ENCODE data around the gene MGLL. TPM values are rescaled to one million over a fixed set of nuclear protein-coding genes. Genes with fewer than 3 reads are reported as not detected.

MGLL gene
- total and polyA plus RNA-seq, 2 experiments from 2014 or later: 58.7 to 184 TPM

GRCh38 chr3:127759826-127760225 is 62.5 kb downstream of the MGLL start:
- in situ Hi-C loops (cut with MboI): no loop called here
- Histone ChIP-seq H3K27ac (no peak overlapping the region), H3K4me1 (ENCODE audit: insufficient read depth) (peaks cover 8% of the 10 kb centered on the region; the same call in 1 of the 2 replicates), H3K4me3 (no peak overlapping the region), H3K27me3 (replicated peaks; ENCODE audit: insufficient read depth) (no peaks in the 10 kb centered on the region), H3K9me2 (ENCODE audit: insufficient read depth) (no peaks in the 10 kb centered on the region), H3F3A (ENCODE audit: insufficient read depth) (peaks cover 7% of the 10 kb centered on the region), H3K79me2 (ENCODE audit: insufficient read depth) (peaks cover 53% of the 10 kb centered on the region), H3K9ac (no peak overlapping the region), H3K36me3 (ENCODE audit: low read depth) (no peaks in the 10 kb centered on the region), H4K20me1 (ENCODE audit: insufficient read depth) (no peaks in the 10 kb centered on the region), H2AFZ (no peak overlapping the region), H3K9me3 (ENCODE audit: low read depth) (no peaks in the 10 kb centered on the region), H3K4me2 (ENCODE audit: unreplicated experiment) (no peak overlapping the region)
- no peak for DNase-seq
- TF ChIP-seq EZH2phosphoT487 (IDR thresholded peaks at IDR 0.05; ENCODE audit: insufficient read depth, low read depth) (no peak), EZH2 (IDR thresholded peaks at IDR 0.05; ENCODE audit: insufficient read depth, poor library complexity, severe bottlenecking) (no peak)
- 96 to 98% methylated on average over 8 of the region's 8 CpGs for WGBS, 2 experiments (ENCODE audit: low coverage in 1 of 2, low lambda C conversion rate in 2 of 2, missing lambda C conversion rate in 2 of 2)

DNA sequence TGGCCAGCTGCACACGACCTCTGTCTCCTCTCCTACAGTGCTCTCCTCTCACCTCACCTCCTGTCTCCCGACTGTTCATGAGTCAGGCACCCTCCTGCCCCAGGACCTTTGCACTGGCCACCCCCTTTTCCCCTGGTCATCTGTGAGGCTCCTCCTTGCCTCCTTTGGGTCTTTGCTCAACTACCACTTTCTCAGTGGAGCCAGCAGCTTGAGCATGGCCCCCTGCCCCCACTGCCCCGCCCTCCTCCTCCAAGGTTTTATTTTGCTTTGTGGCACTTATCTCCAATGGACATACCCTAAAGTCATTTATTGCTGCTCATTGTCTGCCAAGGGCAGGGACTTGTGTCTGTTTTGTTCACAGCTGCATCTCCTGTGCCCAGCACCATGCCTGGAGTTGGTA is 64.3 kb downstream of the MGLL start:
- TF ChIP-seq EZH2phosphoT487 (IDR thresholded peaks at IDR 0.05; ENCODE audit: insufficient read depth, low read depth): no peak
- no peak for TF ChIP-seq EZH2 (IDR thresholded peaks at IDR 0.05; ENCODE audit: insufficient read depth, poor library complexity, severe bottlenecking)
- in situ Hi-C loops (cut with MboI): no loop called here
- H3K4me1 ChIP-seq (ENCODE audit: insufficient read depth): no peaks in the 10 kb centered on the region
- no peak overlapping the region for H2AFZ ChIP-seq
- H3K9me3 ChIP-seq (ENCODE audit: low read depth): no peaks in the 10 kb centered on the region
- H3K9ac ChIP-seq: no peak overlapping the region
- no peak overlapping the region for H3K4me2 ChIP-seq (ENCODE audit: unreplicated experiment)
- peaks cover 39% of the 10 kb centered on the region for H3K79me2 ChIP-seq (ENCODE audit: insufficient read depth)
- H4K20me1 ChIP-seq (ENCODE audit: insufficient read depth): no peaks in the 10 kb centered on the region
- no peaks in the 10 kb centered on the region for H3F3A ChIP-seq (ENCODE audit: insufficient read depth)
- no peak overlapping the region for H3K4me3 ChIP-seq
- H3K27ac ChIP-seq: no peak overlapping the region
- no peaks in the 10 kb centered on the region for H3K9me2 ChIP-seq (ENCODE audit: insufficient read depth)
- no peak for DNase-seq
- H3K27me3 ChIP-seq (replicated peaks; ENCODE audit: insufficient read depth): no peaks in the 10 kb centered on the region
- WGBS, 2 experiments (ENCODE audit: low coverage in 1 of 2, low lambda C conversion rate in 2 of 2, missing lambda C conversion rate in 2 of 2): 96 to 100% methylated on average over 3 of the region's 3 CpGs
- H3K36me3 ChIP-seq (ENCODE audit: low read depth): no peaks in the 10 kb centered on the region

- no peak for DNase-seq
- Histone ChIP-seq H3K36me3 (ENCODE audit: low read depth) (no peaks in the 10 kb centered on the region), H4K20me1 (ENCODE audit: insufficient read depth) (no peaks in the 10 kb centered on the region), H3K79me2 (ENCODE audit: insufficient read depth) (peaks cover 28% of the 10 kb centered on the region), H3K27ac (no peak overlapping the region), H3K4me2 (ENCODE audit: unreplicated experiment) (no peak overlapping the region), H2AFZ (no peak overlapping the region), H3K4me3 (no peak overlapping the region), H3F3A (ENCODE audit: insufficient read depth) (peaks cover 24% of the 10 kb centered on the region), H3K9me2 (ENCODE audit: insufficient read depth) (no peaks in the 10 kb centered on the region), H3K27me3 (replicated peaks; ENCODE audit: insufficient read depth) (no peaks in the 10 kb centered on the region), H3K9ac (no peak overlapping the region), H3K9me3 (ENCODE audit: low read depth) (no peaks in the 10 kb centered on the region), H3K4me1 (ENCODE audit: insufficient read depth) (peaks cover 15% of the 10 kb centered on the region)
- in situ Hi-C loops (cut with MboI): no loop called here
- TF ChIP-seq EZH2 (IDR thresholded peaks at IDR 0.05; ENCODE audit: insufficient read depth, poor library complexity, severe bottlenecking): no peak
- TF ChIP-seq EZH2phosphoT487 (IDR thresholded peaks at IDR 0.05; ENCODE audit: insufficient read depth, low read depth): no peak
- WGBS, 2 experiments (ENCODE audit: low coverage in 1 of 2, low lambda C conversion rate in 2 of 2, missing lambda C conversion rate in 2 of 2): 97 to 99% methylated on average over 12 of the region's 12 CpGs
Observed at GRCh38 chr3:127755305-127755681, 67.0 kb downstream of the MGLL start.

DNA sequence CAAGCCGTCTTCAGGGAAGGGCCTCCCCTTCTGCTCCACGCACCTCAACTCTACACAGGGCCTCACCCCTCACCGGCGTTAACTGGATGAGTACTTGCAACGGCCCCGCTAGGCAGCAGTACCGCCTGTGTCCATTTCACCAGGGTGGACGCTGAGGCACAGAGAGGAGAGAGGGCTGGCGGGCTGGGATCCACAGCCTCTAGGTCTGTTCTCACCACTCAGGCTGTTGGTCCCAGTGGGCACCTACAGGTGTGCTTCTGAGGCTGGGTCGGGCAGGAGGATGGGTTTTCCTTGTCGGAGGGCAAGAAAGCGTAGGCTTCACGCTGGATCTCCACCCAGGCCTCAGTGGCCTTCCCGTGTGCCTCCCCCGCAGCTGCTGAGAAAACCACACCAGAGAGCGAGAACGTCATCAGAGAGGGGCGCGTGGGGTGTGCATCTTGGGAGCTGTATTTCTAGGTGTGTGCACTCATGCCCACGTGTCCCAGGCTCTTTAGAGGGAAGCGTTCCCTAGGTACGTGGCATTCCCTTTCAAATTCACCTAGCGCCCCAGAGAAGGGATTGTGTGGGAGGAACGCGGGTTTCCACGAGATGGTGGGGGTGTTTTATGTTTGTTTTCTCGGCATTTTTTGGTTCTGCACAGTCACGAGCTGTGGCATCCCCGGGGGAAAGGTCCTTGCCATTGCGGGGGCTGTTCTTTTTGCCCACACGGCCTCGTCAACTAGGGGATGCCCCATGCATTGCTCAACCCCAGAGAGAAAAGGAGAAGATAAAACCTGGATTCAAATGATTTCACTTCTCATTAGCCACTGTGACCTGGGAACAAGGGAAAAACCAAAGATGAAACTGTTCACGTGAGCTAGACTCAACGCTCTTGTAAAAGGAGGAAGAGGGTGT is 67.7 kb downstream of the MGLL start:
- no peaks in the 10 kb centered on the region for H3K36me3 ChIP-seq (ENCODE audit: low read depth)
- H3K79me2 ChIP-seq (ENCODE audit: insufficient read depth): peaks cover 28% of the 10 kb centered on the region
- no peaks in the 10 kb centered on the region for H3K9me2 ChIP-seq (ENCODE audit: insufficient read depth)
- H3K27ac ChIP-seq: no peak overlapping the region
- 94 to 95% methylated on average over 34 of the region's 34 CpGs for WGBS, 2 experiments (ENCODE audit: low coverage in 1 of 2, low lambda C conversion rate in 2 of 2, missing lambda C conversion rate in 2 of 2)
- no peak overlapping the region for H3K4me3 ChIP-seq
- in situ Hi-C loops (cut with MboI): no loop called here
- no peak for TF ChIP-seq EZH2 (IDR thresholded peaks at IDR 0.05; ENCODE audit: insufficient read depth, poor library complexity, severe bottlenecking)
- no peak for TF ChIP-seq EZH2phosphoT487 (IDR thresholded peaks at IDR 0.05; ENCODE audit: insufficient read depth, low read depth)
- no peaks in the 10 kb centered on the region for H3K27me3 ChIP-seq (replicated peaks; ENCODE audit: insufficient read depth)
- no peak overlapping the region for H3K9ac ChIP-seq
- no peak for DNase-seq
- no peaks in the 10 kb centered on the region for H4K20me1 ChIP-seq (ENCODE audit: insufficient read depth)
- H3F3A ChIP-seq (ENCODE audit: insufficient read depth): peaks cover 30% of the 10 kb centered on the region
- no peaks in the 10 kb centered on the region for H3K9me3 ChIP-seq (ENCODE audit: low read depth)
- peaks cover 21% of the 10 kb centered on the region for H3K4me1 ChIP-seq (ENCODE audit: insufficient read depth)
- no peak overlapping the region for H2AFZ ChIP-seq
- H3K4me2 ChIP-seq (ENCODE audit: unreplicated experiment): no peak overlapping the region
